ENCODE data around the gene PLOD3.

Gene PLOD3

DNA sequence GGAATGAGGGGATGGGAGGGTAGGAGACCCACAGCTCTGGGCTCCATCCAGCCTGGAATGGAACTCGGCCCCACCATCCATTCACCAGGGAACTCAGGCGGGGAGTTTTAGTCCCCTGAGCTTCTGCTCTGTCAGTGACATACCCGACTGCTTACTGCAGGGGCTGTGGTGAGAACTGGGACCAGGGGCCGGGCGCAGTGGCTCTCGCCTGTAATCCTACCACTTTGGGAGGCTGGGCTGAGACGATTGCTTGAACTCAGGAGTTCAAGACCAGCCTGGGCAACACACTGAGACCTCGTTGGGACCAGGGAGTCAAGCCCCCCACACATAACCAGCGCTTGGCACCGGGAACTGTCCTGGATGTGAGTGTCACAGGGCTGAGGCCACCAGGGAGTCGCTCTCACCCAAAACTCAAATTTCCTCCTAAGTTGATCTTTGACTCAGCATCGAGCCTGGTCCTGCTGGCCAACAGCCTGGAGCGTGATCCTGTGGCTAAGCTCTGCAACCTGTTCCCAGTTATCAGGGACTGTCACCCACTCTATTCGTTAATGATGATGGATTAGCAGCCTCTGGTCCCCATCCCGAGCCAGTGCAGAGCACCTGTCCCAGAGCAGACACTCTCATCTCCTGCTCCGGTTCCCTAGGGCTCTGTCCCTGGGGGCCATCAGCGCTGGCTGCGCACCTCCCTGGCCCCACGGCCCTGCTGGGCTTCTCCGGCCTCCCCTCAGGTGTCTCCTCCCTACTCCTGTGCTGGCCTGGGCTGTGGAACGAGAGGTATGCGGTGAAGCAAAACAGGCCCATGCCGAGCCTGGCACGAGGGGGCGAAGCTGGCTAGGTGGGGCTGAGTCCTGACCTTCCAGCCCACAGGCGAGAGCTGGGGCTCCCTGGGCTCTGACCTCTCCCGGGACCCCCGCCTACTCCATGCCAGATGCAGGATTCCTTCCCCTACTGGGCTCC lies 21.1 kb upstream of the PLOD3 start:
- DNase-seq (ENCODE audit: low spot score), result no peak

- DNase-seq (ENCODE audit: low spot score), result no peak
These were observed 20.1 kb upstream of the PLOD3 start, which contains the start of gene CLDN15 for GRCh38 chr7:101237206-101238067. CLDN15 (minus strand) TSS chr7:101237802; CDS start chr7:101237581, 221 bp downstream.

DNA sequence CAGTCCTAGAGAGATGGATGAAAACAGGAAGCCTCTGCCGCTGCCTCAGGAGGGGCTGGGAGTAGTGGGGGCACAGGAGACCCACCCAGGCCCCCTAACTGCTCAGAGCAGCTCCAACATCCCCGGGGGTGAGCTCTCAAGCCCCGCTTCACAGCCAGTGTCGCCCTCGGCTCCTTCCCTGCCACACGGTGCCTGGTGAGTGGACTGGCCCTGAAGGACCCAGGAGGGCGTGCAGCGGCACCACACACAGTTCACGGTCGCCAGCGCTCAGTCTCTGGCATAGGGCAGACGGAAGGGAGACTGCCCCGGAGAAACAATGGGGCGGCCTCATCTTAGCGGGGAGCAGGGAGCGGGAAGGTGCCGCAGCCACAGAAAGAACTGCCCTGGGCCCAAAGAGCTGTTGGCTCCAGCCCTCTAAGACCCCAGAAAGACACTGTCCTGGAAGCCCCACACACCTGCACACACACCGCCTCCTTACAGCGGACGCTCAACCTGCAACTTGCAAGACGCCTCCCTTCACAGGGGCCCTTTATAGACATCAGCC lies 19.0 kb upstream of the PLOD3 start:
- no peak for DNase-seq (ENCODE audit: low spot score)

DNA sequence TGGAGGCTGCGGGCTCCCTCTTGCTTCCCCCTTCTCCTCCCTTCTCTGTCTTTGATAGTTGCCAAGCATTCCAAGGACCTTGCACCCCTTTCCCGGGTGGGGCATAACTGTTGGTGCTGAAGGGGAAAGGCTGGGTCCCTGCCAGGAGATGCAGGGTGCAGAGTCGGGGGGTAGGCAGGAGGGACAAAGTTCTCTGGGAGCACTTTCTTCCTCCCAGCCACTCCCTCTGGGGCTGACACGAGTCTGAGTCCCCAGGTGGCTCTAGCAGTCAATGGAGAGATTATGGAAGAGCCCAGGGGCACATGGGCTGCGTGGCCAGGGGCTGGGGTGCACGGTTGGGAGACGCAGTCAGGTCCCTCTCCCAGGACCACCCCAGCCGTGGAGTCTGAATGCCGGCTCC lies 18.1 kb upstream of the PLOD3 start:
- no peak for DNase-seq (ENCODE audit: low spot score)

DNA sequence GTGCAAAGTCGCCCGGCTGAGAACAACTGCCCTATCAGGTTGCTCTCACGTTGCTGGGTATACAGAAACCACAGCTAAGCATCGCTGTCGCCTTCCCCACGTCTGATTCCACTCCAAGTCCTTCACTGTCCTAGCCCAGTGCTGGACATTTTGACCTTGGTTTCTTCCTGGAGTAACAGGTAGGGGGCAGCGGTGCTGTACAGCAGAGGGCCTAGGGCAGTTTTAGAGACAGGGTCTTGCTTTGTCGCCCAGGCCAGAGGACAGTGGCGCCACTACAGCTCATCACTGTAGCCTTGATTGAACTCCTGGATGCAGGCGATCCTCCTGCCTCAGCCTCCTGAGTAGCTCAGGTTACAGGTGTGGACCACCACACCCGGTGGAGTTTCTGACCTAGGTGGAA lies 17.7 kb upstream of the PLOD3 start:
- no peak for DNase-seq (ENCODE audit: low spot score)

DNA sequence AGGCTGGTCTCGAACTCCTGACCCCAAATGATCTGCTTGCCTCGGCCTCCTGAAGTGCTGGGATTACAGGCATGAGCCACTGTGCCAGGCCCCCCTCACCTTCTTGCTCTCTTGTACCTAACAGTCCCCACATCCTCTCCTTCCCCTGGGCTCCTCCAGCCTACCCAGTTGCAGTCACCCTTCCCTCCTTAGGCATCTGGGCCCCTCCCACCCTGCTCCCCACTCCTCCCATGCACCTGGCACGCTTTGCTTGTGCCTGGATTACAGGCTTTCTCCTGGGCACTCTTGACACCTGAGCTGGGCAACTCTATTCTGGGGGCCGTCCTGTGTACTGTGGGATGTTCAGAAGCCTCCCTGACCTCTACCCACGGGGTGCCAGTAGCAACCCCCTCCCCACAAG lies 17.3 kb upstream of the PLOD3 start:
- DNase-seq (ENCODE audit: low spot score), result no peak

- DNase-seq (ENCODE audit: low spot score), result no peak
These were observed 16.6 kb upstream of the PLOD3 start for GRCh38 chr7:101233907-101234547.

GRCh38 chr7:101232141-101232850 lies 14.9 kb upstream of the PLOD3 start:
- DNase-seq (ENCODE audit: low spot score), result no peak

DNA sequence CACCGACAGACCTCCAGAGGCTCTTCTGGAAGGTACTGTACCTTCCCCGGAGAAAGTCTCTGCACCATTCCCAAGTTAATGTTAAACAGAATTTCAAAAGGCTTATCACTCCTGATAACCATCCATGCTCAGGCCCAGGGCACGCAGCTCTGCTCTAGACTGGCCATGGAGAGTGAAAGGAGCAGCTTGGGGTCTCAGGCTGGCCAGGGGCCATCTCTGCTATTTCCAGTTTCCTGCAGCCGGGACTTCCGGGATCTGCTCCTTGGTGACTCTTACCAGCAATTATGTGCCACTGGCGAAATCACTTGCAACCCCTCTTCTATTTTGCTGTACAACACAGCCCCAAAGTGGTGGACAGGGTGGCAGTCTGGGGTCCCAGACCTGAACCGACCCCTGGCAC lies 14.3 kb upstream of the PLOD3 start:
- DNase-seq (ENCODE audit: low spot score), result peak; percentile 72

DNA sequence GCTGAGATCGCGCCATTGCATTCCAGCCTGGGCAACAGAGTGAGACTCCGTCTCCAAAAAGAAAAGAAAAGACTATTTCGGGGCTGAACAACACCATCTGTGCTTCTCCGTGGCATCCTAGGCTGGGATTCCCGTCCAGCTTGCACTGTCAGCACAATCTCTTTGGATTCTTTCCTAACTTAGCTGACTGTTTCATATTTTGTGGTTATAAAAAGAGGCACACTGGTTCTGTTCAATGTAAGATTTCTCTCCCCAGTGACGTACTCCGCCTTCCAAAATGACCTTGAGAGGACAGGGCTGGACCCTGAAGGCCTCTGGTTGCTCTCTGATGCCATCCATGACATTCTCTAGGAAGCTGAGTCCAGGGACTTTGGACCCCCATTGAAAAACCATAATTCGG lies 9.3 kb upstream of the PLOD3 start:
- DNase-seq (ENCODE audit: low spot score), result no peak

DNA sequence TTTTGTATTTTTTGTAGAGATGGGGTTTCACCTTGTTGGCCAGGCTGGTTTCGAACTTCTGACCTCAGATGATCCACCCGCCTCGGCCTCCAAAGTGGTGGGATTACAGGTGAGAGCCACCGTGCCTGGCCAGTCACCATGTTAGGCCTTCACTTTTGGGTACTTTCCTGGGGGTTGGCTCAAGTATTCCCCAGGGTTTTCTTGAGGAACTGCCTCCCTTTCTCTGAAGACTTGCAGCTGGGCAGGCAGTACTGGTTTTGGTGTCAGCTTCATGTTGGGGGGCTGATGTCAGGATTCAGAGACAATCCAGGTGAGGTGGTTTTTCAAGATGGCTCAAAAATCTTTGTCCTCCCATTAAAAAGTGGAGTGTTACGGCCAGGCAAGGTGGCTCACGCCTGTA lies 8.3 kb upstream of the PLOD3 start:
- no peak for DNase-seq (ENCODE audit: low spot score)

DNA sequence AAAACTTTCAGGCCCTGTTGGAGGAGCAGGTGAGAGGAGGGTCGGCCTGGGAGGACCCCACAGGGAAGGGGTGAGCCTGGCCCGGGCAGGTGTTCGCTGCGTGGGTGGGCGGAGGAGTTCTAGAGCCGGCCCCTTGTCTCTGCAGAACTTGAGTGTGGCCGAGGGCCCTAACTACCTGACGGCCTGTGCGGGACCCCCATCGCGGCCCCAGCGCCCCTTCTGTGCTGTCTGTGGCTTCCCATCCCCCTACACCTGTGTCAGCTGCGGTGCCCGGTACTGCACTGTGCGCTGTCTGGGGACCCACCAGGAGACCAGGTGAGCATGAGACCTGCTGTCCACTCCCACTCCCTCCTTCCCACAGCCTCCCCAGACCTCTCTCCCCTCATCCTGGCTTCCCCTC lies 6.1 kb upstream of the PLOD3 start:
- DNase-seq (ENCODE audit: low spot score), result no peak

GRCh38 chr7:101222275-101222830 lies 5.0 kb upstream of the PLOD3 start:
- DNase-seq (ENCODE audit: low spot score), result no peak

- DNase-seq (ENCODE audit: low spot score), result no peak
These were observed 2.9 kb upstream of the PLOD3 start for GRCh38 chr7:101220295-101220694.

GRCh38 chr7:101218236-101219125 lies 1.1 kb upstream of the PLOD3 start:
- peak; percentile 68 for DNase-seq (ENCODE audit: low spot score)

GRCh38 chr7:101216860-101217387 lies 457 bp downstream of the PLOD3 start:
- no peak for DNase-seq (ENCODE audit: low spot score)

GRCh38 chr7:101216001-101216859 lies 1.2 kb downstream of the PLOD3 start:
- DNase-seq (ENCODE audit: low spot score), result no peak

DNA sequence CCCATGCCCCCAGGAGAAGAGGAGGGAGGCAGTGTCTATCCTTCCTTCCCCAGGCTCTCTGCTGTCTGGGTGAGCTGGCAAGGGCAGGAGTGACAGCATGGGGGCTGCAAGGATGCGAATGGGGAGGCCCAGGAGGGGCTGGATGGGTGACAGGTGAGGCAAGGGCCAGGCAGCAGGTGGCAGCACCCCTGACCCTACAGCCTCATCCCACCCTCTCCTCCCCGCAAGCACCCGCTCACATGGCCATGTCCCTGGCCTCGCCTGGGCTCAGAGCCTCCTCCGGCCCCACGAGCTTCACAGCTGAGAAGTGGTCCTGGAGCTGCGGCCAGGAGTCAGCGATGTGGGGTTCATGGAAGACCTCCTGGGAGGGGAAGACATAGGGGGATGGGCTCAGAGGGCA lies 5.4 kb downstream of the PLOD3 start:
- no peak for DNase-seq (ENCODE audit: low spot score)

- DNase-seq (ENCODE audit: low spot score), result no peak
These were observed 5.9 kb downstream of the PLOD3 start for GRCh38 chr7:101211501-101211900.

Data from HuH-7 (cell line).